GM20000 (cell line): ENCODE results near the gene OR5B17.
"Not testable (repeated sequence)": the region's sequence is repeated elsewhere in the genome, so short reads cannot be mapped to it uniquely, and the experiment has no call there.

Experiments used
- DNase-seq: peaks from one replicate; pipeline ENCODE4 v3.0.0; 2012; ENCODE audit warnings: low spot score
- TF ChIP-seq, protein P1 (sequence below): IDR thresholded peaks from 2 replicates; pipeline ENCODE4 v1.5.1; 2012; ENCODE audit warnings: mild to moderate bottlenecking, control low read depth; ENCODE audit errors: extremely low read depth, missing control alignments

The OR5B17 gene

DNA sequence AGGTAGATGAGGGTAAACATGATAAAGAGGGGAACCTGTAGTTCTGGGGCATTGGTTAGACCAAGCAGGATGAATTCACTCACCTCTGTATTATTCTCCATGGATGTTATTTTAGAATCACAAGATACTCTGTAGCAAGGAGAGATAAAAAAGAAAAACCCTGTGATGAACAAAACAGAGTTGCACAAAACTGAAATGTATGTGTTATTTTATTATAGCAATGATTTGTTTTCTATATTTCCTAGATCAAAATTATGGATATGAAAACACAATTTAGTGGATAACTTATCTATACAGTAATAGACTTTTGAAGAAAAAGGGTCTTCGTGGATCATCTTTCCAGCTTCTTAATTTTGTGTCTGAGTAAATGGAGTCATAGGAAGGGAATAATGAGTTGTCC is at the start of gene OR5B17:
Gene OR5B17, minus strand, starts transcription at position 101 of the 400 bp plus-strand sequence. Its CDS starts 0 bp downstream, at position 101.
- TF ChIP-seq, protein P1, sequence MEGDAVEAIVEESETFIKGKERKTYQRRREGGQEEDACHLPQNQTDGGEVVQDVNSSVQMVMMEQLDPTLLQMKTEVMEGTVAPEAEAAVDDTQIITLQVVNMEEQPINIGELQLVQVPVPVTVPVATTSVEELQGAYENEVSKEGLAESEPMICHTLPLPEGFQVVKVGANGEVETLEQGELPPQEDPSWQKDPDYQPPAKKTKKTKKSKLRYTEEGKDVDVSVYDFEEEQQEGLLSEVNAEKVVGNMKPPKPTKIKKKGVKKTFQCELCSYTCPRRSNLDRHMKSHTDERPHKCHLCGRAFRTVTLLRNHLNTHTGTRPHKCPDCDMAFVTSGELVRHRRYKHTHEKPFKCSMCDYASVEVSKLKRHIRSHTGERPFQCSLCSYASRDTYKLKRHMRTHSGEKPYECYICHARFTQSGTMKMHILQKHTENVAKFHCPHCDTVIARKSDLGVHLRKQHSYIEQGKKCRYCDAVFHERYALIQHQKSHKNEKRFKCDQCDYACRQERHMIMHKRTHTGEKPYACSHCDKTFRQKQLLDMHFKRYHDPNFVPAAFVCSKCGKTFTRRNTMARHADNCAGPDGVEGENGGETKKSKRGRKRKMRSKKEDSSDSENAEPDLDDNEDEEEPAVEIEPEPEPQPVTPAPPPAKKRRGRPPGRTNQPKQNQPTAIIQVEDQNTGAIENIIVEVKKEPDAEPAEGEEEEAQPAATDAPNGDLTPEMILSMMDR = no peak
- no peak for DNase-seq

DNA sequence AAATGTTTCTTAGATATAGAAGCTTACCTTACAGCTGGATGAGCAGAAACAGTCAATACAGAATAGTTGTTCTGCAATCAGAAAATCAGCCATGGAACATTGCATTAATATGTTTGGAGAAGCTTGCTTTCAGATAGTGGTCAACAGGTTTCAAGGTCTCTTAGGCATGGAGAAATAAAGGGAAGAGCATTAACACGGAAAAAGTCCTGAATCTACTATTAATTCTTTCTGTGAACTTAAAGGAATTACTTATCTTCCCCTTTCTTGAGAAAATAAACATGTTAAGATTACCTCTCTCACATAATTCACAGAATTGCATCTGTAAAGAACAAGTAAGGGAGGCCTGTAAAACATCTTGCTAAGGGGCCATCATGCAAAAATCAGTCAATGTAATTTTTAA is 47.9 kb upstream of the OR5B17 start, which contains the start of gene OR5B3:
Gene OR5B3, minus strand, starts transcription at position 101 of the 400 bp plus-strand sequence. CDS start 3,465 bp downstream, outside the sequence.
- DNase-seq = no peak
- TF ChIP-seq, protein P1 = no peak

DNA sequence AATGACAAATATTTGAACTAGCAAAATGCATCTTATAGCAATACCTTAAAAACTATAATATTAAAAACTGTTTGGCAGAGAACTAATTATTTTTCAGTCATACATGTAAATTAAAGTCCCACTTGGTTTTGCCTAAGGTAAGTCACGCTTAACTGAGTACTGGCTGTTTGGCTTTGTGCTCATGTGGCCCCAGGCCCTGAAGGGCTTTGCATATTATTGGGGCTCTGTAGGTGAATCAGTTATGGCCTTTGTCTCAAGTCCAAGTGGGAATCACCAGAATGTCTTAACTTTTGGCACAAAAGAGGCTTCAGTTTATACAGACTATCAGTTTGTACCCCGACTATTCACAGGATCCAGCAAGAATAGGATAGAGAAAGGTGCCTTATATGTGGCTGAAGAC is 40.8 kb upstream of the OR5B17 start:
- DNase-seq = not testable (repeated sequence)

DNA sequence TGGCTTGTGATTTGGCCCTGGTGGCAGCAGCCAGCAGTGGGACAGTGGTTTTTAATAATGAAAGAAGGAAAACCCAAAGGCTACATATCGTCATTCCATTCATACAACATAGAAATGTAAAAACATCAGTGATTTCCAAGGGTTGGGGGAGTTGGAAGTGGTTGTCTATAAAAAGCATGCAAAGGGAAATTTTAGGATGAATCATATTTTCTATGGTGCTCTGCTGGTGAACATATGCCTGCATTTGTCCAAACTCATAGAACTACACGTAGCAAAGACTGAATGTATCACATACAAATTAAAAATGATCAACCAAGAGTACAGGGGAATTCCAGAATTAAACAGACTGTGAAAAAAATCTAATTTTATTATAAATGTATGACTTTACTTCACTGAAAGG is 36.7 kb upstream of the OR5B17 start:
- DNase-seq = no peak
- TF ChIP-seq, protein P1 = no peak

DNA sequence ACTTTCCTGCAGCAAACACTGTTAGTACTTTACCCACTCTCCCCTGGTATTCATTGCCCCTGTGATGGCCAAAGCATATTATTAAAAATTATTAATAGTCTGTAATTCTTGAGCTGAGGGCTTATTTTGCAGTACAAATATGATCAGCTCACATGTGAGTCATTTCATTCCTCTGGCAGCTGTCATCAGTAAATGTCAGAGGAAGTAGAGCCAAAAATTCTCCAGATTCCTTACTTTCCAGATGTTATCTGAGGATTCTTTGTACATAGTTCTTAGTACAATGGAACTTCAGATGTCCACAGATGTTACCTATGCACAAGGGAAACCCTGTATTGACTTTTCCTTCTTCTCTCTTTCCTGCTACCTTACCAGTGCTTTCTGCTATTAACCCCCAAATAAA is 35.3 kb upstream of the OR5B17 start:
- no peak for DNase-seq
- TF ChIP-seq, protein P1 = no peak

DNA sequence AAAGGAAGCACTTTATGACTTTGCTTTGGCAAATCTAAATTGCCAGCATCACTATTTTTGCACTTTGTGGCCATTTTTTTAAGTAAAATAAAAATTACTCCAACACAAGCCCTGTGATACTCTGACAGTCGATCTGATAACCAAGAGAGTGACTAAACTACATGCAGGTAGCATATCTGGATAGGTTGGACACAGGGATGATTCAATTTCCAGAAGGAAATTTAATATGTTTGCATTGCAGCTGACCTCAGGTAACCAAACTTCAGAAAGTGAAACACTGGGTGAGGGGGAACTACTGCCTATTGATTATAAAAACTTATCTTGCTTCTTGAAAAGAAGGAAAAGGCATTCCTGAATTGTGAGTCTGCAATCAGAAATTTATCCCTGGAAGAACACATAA is 33.9 kb upstream of the OR5B17 start:
- TF ChIP-seq, protein P1 = no peak
- no peak for DNase-seq

DNA sequence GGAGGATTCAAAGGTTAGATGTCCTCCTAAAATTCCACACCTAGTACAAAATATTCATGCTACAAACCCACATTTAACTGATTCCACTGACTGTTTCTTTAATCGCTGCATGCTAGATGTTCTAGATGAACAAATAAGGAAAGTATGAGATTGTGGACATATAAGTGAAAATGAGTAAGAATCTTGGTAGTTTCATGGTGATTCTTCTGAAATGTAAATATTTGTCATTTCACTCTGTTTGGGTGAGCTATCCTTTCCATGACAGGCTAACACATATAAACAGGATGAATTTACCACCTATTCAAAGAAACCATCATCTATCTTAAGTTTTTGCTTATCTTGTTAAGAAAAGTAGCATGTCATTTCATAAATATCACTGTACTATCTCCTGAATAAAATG is 33.0 kb upstream of the OR5B17 start:
- no peak for DNase-seq
- TF ChIP-seq, protein P1 = no peak

DNA sequence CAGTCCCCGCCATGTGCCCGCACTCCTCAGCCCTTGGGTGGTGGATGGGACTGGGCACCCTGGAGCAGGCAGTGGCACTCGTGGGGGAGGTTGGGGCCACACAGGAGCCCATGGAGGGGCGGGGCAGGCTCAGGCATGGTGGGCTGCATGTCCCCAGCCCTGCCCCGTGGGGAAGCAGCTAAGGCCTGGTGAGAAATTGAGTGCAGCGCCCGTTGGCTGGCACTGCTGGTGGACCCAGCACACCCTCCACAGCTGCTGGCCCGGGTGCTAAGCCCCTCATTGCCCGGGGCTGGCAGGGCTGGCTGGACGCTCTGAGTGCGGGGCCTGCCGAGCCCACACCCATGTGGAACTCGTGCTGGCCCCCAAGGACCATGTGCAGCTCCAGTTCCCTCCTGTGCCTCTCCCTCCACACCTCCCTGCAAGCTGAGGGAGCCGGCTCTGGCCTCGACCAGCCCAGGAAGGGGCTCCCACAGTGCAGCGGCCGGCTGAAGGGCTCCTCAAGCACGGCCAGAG is 31.7 kb upstream of the OR5B17 start:
- TF ChIP-seq, protein P1 = no peak
- no peak for DNase-seq
